ENCODE measurements around the gene ELK4. TPM values are rescaled to one million over a fixed set of nuclear protein-coding genes. Genes with fewer than 3 reads are reported as not detected.

Gene ELK4
- total RNA-seq, 2 experiments from 2014 or later = 71.0 to 76.9 TPM

- H3K27me3 Mint-ChIP-seq = peaks cover 51% of the 10 kb centered on the region
- no peak for DNase-seq
- no peaks in the 10 kb centered on the region for H3K36me3 Mint-ChIP-seq
- no peak overlapping the region for H3K4me3 Mint-ChIP-seq
- H3K27ac Mint-ChIP-seq = no peak overlapping the region
- H3K9me3 Mint-ChIP-seq = peaks cover 3% of the 10 kb centered on the region
- H3K4me1 Mint-ChIP-seq = peaks cover 3% of the 10 kb centered on the region
These were observed 67.8 kb downstream of the ELK4 start for GRCh38 chr1:205563927-205564441.

GRCh38 chr1:205561501-205562203, 70.2 kb downstream of the ELK4 start:
- Mint-ChIP-seq H3K9me3 (peaks cover 3% of the 10 kb centered on the region), H3K27me3 (peaks cover 49% of the 10 kb centered on the region), H3K4me3 (no peak overlapping the region), H3K4me1 (no peaks in the 10 kb centered on the region), H3K27ac (no peak overlapping the region), H3K36me3 (no peaks in the 10 kb centered on the region)
- no peak for DNase-seq

Other genes starting within 250 kb of the ELK4 start
- under 1 TPM in 1 of 2 experiments, not detected in 1; 0.78 TPM for gene LEMD1, start 210.0 kb downstream of the ELK4 start, total RNA-seq
- under 1 TPM; 0.12 to 0.19 TPM for gene BLACAT1, start 176.0 kb downstream of the ELK4 start, total RNA-seq
- gene CDK18, start 127.3 kb downstream of the ELK4 start, total RNA-seq = 1 to 10 TPM; 6.2 to 6.5 TPM
- gene SLC45A3, start 48.5 kb upstream of the ELK4 start, total RNA-seq = under 1 TPM; 0.44 to 0.45 TPM
- gene NUCKS1, start 118.2 kb upstream of the ELK4 start, total RNA-seq = 100 to 1,000 TPM; 174 TPM
- gene RAB29, start 143.5 kb upstream of the ELK4 start, total RNA-seq = 10 to 100 TPM; 31.0 to 31.7 TPM
- 10 to 100 TPM; 31.5 to 31.6 TPM for gene SLC41A1, start 181.2 kb upstream of the ELK4 start, total RNA-seq
- under 1 TPM; 0.20 to 0.25 TPM for gene PM20D1, start 218.1 kb upstream of the ELK4 start, total RNA-seq

Data from activated naive CD8-positive, alpha-beta T cell treated with anti-CD3 and anti-CD28 coated beads for 36 hours (primary cell).